Activated T-helper 2 cell treated with anti-CD3 and anti-CD28 coated beads, Interferon-gamma antibody, Interleukin-2, Interleukin-4, amounts not matched to agents 10 μg/mL and 5 μg/mL and 100 μg/mL, durations not matched to agents 14 hours and 24 hours and 36 hours (primary cell): ENCODE results near the gene LCE7A. TPM values are rescaled to one million over a fixed set of nuclear protein-coding genes. Genes with fewer than 3 reads are reported as not detected.

ENCODE experiments used
- total RNA-seq: library from RNA; stranded (reverse); gene quantifications from 2 replicates; pipeline ENCODE4 v1.2.3, GENCODE V29; 2022

LCE7A gene
- total RNA-seq, 1 donor from 2014 or later = not detected

Other genes starting within 250 kb of the LCE7A start
- not detected in 2 replicates for gene LCE3B, start 246.2 kb upstream of the LCE7A start, total RNA-seq
- not detected in 2 replicates for gene LCE3A, start 236.9 kb upstream of the LCE7A start, total RNA-seq
- not detected in 2 replicates for gene LCE2D, start 196.6 kb upstream of the LCE7A start, total RNA-seq
- not detected in 2 replicates for gene LCE2C, start 184.7 kb upstream of the LCE7A start, total RNA-seq
- not detected in 2 replicates for gene LCE2B, start 173.9 kb upstream of the LCE7A start, total RNA-seq
- gene LCE2A, start 161.7 kb upstream of the LCE7A start, total RNA-seq = not detected in 2 replicates
- not detected in 2 replicates for gene LCE4A, start 151.8 kb upstream of the LCE7A start, total RNA-seq
- not detected in 2 replicates for gene KPRP, start 102.0 kb upstream of the LCE7A start, total RNA-seq
- not detected in 2 replicates for gene LCE1F, start 84.9 kb upstream of the LCE7A start, total RNA-seq
- not detected in 2 replicates for gene LCE1E, start 73.7 kb upstream of the LCE7A start, total RNA-seq
- not detected in 2 replicates for gene LCE1D, start 63.3 kb upstream of the LCE7A start, total RNA-seq
- gene LCE1C, start 53.3 kb upstream of the LCE7A start, total RNA-seq = not detected in 2 replicates
- not detected in 2 replicates for gene LCE1B, start 48.0 kb upstream of the LCE7A start, total RNA-seq
- gene LCE1A, start 32.5 kb upstream of the LCE7A start, total RNA-seq = not detected in 2 replicates
- gene LCE6A, start 17.1 kb upstream of the LCE7A start, total RNA-seq = not detected in 2 replicates
- not detected in 2 replicates for gene SMCP, start 18.3 kb downstream of the LCE7A start, total RNA-seq
- not detected in 2 replicates for gene IVL, start 48.5 kb downstream of the LCE7A start, total RNA-seq
- not detected in 2 replicates for gene SPRR5, start 87.2 kb downstream of the LCE7A start, total RNA-seq
- not detected in 2 replicates for gene SPRR4, start 110.7 kb downstream of the LCE7A start, total RNA-seq
- gene SPRR1A, start 124.1 kb downstream of the LCE7A start, total RNA-seq = not detected in 2 replicates
- not detected in 2 replicates for gene SPRR3, start 141.8 kb downstream of the LCE7A start, total RNA-seq
- gene SPRR1B, start 171.2 kb downstream of the LCE7A start, total RNA-seq = not detected in 2 replicates
- not detected in 2 replicates for gene SPRR2D, start 181.1 kb downstream of the LCE7A start, total RNA-seq
- gene SPRR2A, start 197.5 kb downstream of the LCE7A start, total RNA-seq = not detected in 2 replicates
- gene SPRR2B, start 211.6 kb downstream of the LCE7A start, total RNA-seq = not detected in 2 replicates
- not detected in 2 replicates for gene SPRR2E, start 234.5 kb downstream of the LCE7A start, total RNA-seq